Cerebellar cortex (tissue), 1 donor: ENCODE data around the gene FKBP7.
"Not testable (repeated sequence)": the region's sequence is repeated elsewhere in the genome, so short reads cannot be mapped to it uniquely, and the experiment has no call there.

Experiments
- DNase-seq: peaks from one replicate; pipeline ENCODE4 v3.0.0-alpha.2; 2015; ENCODE audit warnings: low spot score

Gene FKBP7

GRCh38 chr2:178485356-178485755 lies 7.0 kb upstream of the FKBP7 start:
- no peak for DNase-seq

GRCh38 chr2:178484245-178485041 lies 6.0 kb upstream of the FKBP7 start:
- DNase-seq, result peak; percentile 28

- DNase-seq, result no peak
Observed at GRCh38 chr2:178482437-178482836, 4.0 kb upstream of the FKBP7 start.

GRCh38 chr2:178480227-178481181 lies 2.1 kb upstream of the FKBP7 start, which contains the start of gene PLEKHA3:
PLEKHA3 (plus strand) TSS chr2:178480457; CDS start chr2:178480870, 413 bp downstream.
- DNase-seq, result peak; percentile 94

GRCh38 chr2:178479758-178480226 lies 1.4 kb upstream of the FKBP7 start:
- no peak for DNase-seq

GRCh38 chr2:178479275-178479616 lies 846 bp upstream of the FKBP7 start:
- no peak for DNase-seq

GRCh38 chr2:178478130-178478438 lies 316 bp downstream of the FKBP7 start:
- DNase-seq, result no peak

- DNase-seq, result peak; percentile 30
Observed at GRCh38 chr2:178477443-178478129, 814 bp downstream of the FKBP7 start.

GRCh38 chr2:178476477-178476876 lies 1.9 kb downstream of the FKBP7 start:
- no peak for DNase-seq

GRCh38 chr2:178474560-178474959 lies 3.8 kb downstream of the FKBP7 start:
- no peak for DNase-seq

- no peak for DNase-seq
Observed at GRCh38 chr2:178473931-178474330, 4.5 kb downstream of the FKBP7 start.

- no peak for DNase-seq
Observed at GRCh38 chr2:178473373-178473772, 5.0 kb downstream of the FKBP7 start.

- DNase-seq, result not testable (repeated sequence)
Observed at GRCh38 chr2:178471313-178471712, 7.1 kb downstream of the FKBP7 start.

- no peak for DNase-seq
Observed at GRCh38 chr2:178469219-178469849, 9.1 kb downstream of the FKBP7 start.

GRCh38 chr2:178457390-178457886 lies 21.0 kb downstream of the FKBP7 start:
- DNase-seq, result no peak

GRCh38 chr2:178455947-178456346 lies 22.5 kb downstream of the FKBP7 start:
- DNase-seq, result no peak

GRCh38 chr2:178452870-178453269 lies 25.5 kb downstream of the FKBP7 start:
- DNase-seq, result no peak

GRCh38 chr2:178452334-178452733 lies 26.1 kb downstream of the FKBP7 start:
- DNase-seq, result no peak

- DNase-seq, result peak; percentile 98
Observed at GRCh38 chr2:178450774-178451525, 27.4 kb downstream of the FKBP7 start, which contains the start of the genes PJVK and PRKRA. PJVK (plus strand) TSS chr2:178451378; CDS start chr2:178453410, 2,032 bp downstream. PRKRA (minus strand) TSS chr2:178451175; CDS start chr2:178451030, 145 bp downstream.

- DNase-seq, result peak; percentile 67
Observed at GRCh38 chr2:178450524-178450773, 28.0 kb downstream of the FKBP7 start.
